NCI-H1092 (cell line): ENCODE measurements around the gene GRIPAP1.

Experiments used
- DNase-seq: peaks from one replicate; lab custom pipeline; 2025; lab: John Stamatoyannopoulos, UW

The GRIPAP1 gene, protein sequence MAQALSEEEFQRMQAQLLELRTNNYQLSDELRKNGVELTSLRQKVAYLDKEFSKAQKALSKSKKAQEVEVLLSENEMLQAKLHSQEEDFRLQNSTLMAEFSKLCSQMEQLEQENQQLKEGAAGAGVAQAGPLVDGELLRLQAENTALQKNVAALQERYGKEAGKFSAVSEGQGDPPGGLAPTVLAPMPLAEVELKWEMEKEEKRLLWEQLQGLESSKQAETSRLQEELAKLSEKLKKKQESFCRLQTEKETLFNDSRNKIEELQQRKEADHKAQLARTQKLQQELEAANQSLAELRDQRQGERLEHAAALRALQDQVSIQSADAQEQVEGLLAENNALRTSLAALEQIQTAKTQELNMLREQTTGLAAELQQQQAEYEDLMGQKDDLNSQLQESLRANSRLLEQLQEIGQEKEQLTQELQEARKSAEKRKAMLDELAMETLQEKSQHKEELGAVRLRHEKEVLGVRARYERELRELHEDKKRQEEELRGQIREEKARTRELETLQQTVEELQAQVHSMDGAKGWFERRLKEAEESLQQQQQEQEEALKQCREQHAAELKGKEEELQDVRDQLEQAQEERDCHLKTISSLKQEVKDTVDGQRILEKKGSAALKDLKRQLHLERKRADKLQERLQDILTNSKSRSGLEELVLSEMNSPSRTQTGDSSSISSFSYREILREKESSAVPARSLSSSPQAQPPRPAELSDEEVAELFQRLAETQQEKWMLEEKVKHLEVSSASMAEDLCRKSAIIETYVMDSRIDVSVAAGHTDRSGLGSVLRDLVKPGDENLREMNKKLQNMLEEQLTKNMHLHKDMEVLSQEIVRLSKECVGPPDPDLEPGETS

DNA sequence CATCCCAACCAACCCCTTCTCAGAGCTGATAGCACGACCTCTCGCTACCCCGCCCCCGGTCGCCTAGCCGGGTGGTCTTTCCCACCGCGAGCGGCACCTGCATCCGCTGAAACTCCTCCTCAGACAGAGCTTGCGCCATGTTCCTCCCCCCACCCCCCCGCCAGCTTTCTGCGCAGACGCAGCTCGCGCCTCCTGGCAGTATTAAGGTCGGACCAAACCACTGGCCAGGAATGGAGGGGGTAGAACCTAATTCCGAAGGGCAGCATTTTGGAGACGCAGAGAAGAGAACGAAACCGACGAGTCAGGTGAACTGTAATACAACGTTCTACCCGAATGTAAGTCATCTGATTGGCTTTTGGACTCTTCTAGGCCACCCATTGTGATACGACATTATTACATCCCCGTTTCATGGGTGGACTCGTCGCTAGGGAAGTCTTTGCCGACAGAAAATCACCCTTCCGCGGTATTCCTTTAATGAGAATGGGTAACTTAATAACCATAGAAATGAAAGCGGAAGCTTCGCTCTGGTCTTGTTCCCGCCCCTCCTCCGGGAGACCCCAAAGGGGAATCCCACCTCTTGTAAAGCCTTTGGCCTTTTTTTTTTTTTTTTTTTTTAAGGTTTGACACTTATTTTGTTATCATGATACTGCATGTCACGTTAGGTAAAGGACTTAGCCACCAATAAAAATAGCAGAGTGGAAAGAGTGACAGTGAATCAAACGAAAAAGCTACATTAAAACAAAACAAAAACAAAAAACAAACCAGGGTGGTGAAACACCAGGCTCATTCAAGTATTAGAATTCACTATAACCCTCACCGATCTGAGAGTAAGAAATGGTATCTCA, at the start of gene GRIPAP1:
Gene GRIPAP1 (minus strand): TSS at position 174 of the 845 bp plus-strand sequence. CDS start 35 bp downstream, at position 139.
- peak; percentile 97 for DNase-seq

DNA sequence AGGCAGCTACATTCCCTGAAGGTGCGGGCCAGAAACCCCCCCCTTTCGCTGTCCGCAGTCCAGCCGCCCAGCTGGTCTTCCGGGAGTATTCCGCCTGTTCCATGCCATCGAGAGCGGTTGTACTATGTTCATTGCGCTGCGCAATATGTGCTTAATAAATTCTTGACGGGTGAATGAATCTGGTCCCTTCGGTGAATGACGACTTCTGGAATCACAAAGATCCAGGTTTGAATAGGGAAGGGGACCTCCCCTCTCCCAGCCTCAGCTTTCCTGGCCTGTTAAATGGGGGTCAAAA, 41.9 kb upstream of the GRIPAP1 start:
- no peak for DNase-seq

DNA sequence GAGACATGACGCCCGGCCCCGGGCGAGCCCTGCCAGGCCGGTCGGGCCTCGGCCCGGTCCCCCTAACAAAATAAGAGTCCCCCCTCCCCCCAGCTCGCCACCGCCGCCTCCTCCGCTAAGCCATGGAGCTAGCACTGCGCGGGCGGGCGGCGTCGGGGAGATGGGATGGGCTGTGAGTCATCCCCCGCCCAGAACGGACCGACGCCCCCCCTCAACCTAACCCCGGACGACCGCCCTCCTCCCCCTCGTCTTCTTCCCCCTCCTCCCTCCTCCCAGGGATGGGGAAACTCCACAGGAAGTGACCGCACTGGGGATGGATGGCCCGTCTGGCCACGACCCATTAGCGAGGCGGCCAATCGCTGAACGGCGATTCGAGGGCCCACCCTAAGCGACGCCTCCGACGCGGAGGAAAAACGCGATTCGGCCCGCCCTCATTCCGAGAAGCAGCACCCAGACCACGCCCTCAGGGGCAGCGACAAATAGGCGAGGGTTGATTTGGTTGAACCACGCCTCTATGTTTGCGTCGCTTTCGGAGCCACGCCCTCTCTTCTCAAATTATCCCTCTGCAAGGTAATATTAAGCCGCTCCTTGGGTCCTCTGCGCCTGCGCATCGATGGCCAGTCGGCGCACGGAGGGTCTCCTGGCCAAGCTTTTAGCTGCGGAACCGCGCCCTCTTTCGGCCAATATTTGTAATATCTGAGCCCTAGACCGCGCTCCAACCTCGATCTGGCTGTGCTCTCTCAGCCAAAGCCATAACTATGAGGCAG, 41.3 kb upstream of the GRIPAP1 start, which contains the start of gene TFE3:
Gene TFE3 (minus strand): TSS at position 138 of the 767 bp plus-strand sequence. CDS start 131 bp downstream, at position 7.
- peak; percentile 99 for DNase-seq

DNA sequence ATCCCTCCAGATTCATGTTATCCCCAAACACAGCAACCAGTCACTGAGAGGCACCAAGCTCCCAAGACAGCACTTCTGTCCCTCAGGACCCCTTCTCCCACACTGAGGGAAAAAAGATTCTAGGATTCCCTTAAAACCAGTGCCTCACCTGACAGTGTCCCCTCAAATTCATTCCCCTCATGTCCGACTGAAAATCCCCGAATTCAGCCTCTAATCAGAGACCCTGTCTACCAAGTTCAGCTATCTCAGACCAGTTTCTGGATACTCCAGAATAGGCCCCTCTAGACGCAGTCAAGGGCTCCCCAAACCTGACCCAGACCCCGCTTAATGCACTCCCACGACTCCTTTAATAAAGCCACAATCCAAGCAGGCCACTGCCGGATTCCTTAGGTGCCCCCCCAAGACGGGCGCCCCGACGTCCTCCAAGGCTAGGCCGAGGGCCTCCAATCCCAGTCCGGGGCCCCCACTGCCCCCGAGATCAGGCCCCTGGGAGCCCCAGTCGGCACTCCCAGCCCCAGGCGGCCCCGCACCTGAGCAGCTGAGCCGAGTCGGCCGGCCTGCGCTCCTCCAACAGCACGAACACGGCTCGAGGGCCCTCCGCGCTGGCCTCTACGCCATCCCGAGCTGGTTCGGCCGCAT, 40.6 kb upstream of the GRIPAP1 start:
- no peak for DNase-seq

DNA sequence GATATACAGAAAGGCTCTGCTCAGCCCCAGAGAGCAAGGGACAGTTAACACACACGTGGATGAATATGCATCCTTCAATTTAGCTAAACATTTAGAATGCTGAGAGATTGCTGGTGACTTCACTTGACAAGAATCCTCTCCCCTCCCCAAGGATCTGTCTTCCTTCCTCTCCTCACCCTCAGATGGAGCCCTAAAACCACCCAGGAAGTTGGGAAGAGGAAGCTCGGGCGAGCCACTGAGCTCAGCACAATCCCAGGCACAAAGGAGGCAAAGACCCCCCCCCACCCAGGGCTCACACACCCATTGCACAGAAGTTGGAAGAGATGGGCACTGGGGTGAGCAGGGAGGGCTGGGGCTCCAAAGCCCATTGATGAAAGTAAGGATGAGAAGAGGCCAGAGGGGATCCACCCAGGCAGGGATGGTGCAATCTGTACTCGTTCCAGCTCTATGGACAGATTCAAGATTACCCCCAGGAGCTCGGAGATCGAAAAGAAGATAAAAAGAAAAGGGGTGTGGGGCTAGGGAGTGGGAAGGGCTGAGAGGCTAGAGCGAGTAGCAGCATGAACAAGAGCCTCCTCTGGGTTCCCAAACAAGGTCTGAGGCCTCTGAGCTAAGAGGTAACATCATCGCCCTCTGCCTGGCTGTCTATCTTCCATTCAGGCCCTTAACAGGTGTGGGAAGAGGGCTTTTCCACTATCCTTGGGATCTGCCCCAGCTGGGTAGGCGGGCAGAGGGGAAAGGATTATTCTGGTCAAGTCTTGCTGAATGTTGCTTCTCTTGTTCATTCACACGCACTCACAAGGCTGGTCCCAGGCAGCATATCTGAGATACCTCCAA, 39.9 kb upstream of the GRIPAP1 start:
- DNase-seq: no peak

DNA sequence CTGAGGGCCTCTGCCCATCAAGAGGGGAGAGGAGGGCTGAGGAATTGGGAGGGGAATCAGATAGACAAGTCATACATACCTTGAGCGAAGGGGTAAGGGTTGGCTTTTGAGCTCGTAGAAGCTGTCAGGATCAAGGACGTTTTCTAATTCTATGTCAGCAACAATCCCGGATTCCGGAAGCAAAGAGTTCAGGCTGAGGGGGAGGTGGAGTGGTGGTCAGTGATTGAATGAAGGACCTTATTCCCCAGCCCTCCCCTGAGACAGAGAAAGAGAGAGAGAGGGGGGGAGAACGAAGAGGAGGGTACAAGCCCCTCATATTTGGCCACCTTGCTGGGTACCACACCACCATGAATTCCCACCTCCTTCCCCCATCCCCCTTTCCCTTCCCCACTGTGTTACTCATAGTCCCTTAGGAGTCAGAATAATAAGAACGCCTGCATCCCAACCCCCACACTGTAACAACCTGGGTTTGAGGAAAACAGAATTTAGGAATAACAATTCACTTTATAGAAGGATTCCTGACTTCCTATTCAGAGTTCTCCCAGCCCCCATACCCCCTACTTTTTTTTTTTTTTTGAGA, 38.4 kb upstream of the GRIPAP1 start:
- no peak for DNase-seq

DNA sequence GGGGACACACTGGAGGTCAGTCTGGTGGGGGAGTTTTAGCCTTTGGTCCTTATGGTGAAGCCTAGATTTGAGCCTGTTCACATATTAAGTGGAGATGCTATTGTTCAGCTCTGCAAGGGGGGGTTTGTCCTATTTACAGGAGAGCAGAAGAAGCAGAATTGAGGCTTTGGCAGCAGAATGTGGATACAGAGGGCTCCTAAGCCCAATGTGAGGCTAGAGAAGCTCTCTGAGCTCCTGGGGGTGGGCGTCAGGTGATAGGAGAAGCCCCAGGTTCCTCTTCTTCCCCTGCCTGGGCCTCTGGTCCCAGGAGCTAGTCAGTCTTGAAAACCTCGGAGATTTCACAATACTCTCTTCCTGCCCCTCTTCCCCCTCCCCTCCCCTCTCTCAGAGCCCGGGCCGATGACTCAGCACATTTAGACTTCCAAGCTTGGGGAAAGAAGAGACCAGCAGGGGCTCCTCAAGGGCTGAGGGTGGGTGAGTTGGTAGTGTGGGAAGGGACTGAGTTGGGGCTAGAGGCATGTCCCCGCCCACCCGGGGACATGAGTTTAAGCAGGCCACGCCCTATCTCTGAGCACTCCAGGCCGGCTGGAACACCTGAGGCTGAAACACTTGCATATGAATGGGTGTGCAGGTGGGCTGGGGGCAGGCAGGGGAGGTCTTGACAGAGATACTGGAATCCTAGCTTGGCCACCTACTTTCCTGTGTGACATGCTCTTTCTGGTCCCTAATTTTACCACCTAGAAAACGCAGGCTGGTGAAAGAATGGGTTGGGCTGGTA, 37.7 kb upstream of the GRIPAP1 start:
- no peak for DNase-seq

DNA sequence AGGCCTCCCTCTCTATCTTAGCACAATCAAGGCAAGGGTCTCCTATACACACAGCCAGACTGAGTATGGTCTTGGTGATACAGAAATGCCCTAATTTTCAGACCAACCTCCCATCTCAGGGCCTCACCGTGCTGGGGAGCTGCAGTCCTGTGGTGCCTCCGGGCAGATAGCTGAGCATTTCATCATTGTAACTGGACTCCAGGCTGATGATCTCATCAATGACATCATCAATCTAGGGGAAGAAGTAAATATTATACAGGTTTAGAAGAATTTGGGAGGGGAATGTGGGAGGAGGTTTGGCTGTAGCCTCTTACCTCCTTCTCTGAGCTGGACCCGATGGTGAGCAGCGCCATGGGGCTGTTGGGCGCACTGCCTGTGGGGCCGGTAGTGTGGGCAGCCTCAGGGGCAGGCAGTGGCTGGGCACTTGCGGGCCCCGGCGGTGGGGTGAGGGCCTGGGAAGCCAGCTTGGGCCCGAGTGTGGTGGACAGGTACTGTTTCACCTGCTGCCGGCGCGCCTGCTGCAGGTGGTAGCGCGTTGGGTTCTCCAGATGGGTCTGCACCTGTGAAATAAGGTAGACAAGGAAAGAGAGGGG, 35.9 kb upstream of the GRIPAP1 start:
- DNase-seq: no peak

DNA sequence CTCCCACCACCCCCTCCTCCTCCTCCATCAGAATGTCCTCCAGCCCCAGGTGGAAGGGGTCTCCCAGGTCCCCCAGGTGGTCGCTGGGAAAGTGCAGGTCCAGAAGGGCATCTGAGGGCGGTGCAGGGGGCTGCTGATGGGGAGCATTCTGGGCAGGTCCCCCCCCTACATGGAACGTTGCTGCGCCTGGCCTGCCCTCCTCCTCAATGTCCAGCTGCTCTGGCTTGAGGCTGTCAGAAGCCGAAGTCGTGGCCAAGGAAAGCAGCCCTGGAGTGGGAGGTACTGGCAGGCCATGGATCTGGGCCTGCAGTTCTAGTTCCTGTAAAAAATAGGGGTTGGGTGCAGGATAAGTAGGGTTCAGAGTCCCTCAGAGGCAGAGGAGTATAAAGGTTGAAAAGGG, 28.2 kb upstream of the GRIPAP1 start:
- DNase-seq: no peak

DNA sequence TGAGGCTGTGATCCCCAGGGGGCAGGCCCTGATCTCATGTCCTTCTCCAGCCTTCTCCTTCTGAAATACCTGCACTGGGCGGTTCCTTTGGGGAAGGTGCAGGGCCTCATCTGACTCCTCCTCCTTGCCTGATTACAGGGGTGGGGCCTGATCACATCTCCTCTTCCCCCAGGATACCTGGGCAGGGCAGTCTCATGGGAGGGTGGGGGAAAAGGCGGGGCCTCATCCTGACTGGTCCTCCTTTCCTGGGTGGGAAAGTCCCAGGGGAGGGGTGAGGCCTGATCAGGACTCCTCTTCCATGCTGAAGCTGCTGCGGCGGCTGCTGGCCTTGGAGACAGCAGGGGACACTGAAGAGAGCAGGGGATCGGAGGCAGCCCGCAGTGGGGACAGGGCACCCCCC, 27.8 kb upstream of the GRIPAP1 start:
- no peak for DNase-seq

DNA sequence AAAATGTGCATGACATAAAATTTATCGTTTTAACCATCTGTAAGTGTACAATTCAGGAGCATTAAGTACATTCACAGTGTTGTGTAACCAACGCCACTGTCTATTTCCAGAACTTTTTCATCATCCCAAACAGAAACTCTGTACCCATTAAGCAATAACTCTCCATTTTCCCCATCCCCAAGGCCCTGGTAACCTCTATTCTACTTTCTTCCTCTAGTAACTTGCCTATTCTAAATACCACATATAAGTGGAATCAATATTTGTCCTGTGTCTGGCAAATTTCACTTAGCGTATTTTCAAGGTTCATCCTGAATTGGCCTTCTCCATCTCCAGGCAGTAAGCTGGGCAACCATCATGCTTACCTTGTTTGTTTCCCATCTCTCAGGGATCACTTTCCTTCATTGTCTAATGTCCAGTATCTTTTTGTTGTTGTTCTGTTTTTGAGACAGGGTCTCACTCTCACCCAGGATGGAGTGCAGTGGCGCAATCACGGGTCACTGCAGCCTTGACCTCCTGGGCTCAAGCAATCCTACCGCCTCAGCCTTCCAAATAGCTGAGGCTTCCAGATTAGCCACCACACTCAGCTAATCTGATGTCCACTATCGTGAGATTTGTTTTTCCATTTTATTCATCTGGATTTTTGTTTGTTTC, 17.7 kb upstream of the GRIPAP1 start:
- DNase-seq: no peak

DNA sequence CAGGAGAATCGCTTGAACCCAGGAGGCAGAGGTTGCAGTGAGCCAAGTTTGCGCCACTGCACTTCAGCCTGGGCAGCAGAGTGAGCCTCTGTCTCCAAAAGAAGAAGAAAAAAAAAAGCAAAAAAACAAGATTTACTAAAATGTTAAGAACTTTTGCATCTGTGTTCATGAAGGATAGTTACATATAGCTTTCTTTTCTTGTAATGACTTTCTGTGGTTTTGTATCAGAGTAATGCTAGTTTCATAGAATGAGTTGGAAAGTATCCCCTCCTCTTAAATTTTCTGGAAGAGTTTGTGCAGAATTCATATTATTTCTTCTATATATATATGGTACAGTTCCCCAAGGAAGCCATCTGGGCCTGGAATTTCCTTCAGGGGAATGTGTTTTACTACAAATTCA, 17.0 kb upstream of the GRIPAP1 start:
- DNase-seq: no peak

DNA sequence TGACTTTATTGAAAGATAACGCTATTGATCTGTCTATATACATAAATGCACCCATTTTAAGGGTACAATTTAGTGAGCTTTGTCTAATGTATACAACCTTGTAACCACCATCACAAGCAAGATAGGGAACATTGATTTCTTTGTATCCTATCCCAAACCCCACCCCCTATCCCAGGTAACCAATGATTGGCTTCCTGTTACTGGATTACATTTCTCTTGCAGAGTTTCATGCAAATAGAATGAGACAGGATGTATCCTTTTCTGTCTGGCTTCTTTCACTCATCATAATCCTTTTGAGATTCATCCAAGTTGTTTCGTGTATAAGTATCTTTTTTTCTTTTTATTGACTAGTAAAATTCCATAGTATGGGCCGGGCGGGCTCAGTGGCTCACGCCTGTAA, 1.6 kb upstream of the GRIPAP1 start:
- no peak for DNase-seq

DNA sequence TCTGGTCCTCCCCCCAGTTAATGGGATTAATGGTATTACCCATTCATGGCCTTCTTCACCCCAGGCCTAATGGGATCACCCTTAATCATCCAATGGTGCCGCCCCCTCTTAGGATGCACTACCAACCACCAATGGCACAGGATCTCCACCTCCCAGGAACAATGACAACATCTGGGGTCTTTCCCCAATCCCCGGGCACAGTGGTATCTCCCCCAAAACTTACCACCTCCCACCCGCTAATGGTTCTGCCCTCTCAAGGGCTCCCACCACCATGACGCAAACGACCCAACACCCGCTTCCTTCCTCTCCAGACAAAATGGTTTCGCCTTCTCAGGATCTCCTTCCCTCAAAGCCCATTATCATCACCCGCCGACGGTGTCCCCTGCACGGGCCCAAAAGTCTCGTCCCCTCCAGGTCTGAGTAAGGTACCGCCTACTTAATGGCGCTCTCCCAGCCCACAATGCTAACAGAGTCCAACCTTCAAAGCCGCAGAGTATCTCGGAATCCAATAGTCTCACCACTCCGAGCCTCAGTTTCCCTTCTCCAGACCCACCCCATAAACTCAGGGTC, 458 bp downstream of the GRIPAP1 start:
- peak; percentile 2 for DNase-seq

DNA sequence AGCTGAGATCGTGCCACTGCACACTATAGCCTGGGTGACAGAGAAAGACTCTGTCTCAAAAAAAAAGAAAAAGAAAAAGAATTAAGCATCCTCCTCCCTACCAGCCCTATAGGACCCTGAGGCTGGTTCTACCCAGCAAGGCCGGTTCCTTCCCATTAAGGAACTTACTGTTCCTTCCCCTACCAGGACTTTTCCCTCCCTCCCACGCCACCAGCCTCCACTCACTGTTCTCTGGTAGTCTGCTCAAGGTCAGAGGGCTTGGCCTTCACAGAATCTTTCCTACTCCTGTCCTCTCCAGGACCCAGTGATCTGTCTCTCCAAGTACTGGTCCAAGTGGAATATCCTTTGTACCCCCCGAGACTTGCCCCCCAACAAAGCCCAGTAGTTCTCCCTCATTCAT, 1.4 kb downstream of the GRIPAP1 start:
- DNase-seq: no peak

DNA sequence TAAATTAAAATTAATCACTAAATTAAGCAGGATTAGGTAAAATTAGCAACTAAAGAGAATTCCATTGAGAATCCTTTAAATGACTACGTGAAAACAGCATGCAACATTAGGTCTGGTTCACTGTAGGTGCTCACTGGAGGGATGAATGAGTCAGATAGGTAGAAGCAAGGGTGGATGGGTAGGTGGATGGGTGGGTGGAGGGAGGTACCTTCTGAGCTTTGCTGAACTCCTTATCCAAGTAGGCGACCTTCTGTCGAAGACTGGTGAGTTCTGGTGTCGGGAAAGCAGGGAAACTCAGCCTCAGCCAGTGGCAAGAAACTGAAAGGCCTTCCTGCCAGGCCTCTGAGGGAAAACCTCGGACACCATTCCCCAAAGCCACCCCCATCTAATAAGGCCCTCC, 3.0 kb downstream of the GRIPAP1 start:
- DNase-seq: no peak

DNA sequence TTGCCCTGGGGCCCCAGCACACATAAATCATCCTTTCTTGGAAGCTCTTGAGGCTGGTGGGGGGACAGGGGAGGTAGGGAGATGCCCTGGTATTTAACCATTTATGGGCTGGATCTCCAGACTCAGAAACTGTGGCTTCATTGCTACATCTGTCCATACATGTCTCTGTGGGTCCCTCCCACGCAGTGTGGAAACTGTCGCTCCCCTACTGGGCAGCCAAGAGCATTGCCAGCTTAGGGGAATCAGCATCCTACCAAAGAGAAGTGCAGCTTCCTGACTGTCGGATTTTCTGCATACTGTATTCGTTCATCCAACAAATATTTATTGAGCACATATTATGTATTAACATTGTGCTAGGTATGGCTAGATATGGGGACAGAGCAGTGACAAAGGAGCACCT, 3.7 kb downstream of the GRIPAP1 start:
- DNase-seq: no peak

DNA sequence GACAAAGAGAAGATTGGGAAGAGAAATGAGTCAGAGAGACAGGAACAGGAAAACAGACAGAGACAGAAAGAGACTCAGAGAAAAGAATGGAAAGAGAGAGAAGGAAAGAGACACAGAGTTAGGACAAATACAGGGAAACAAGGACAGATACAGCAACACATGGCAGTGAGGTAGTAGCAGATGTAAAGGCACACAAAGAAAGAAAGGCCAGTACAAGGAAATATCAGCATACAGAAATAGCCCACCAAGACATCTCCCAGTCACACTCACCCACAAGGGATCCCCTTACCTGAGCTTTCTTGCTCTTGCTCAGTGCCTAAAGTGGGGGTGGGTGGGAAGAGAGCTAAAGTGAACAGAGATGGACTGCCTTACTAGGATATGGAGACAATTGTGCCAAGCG, 4.2 kb downstream of the GRIPAP1 start:
- DNase-seq: no peak
